ENCODE measurements around the gene CYP3A4. TPM values are rescaled to one million over a fixed set of nuclear protein-coding genes. Genes with fewer than 3 reads are reported as not detected.
"Not testable (repeated sequence)": the region's sequence is repeated elsewhere in the genome, so short reads cannot be mapped to it uniquely, and the experiment has no call there.

Gene CYP3A4
- not detected in 2 replicates for total RNA-seq

- intact Hi-C loops (cut with micrococcal nuclease), result no loop called here
Measured at GRCh38 chr7:99784007-99784406, at the start of gene CYP3A4. CYP3A4 (minus strand) TSS chr7:99784184; CDS start chr7:99784081, 103 bp downstream.

GRCh38 chr7:99833289-99833877 lies 49.4 kb upstream of the CYP3A4 start:
- intact Hi-C loops (cut with micrococcal nuclease), result no loop called here

- intact Hi-C loops (cut with micrococcal nuclease), result no loop called here
Measured at GRCh38 chr7:99831595-99831994, 47.6 kb upstream of the CYP3A4 start.

- intact Hi-C loops (cut with micrococcal nuclease), result no loop called here
Measured at GRCh38 chr7:99829524-99830160, 45.7 kb upstream of the CYP3A4 start.

GRCh38 chr7:99828811-99829210 lies 44.8 kb upstream of the CYP3A4 start:
- intact Hi-C loops (cut with micrococcal nuclease), result no loop called here

GRCh38 chr7:99827040-99827778 lies 43.2 kb upstream of the CYP3A4 start:
- intact Hi-C loops (cut with micrococcal nuclease), result no loop called here

GRCh38 chr7:99825873-99826272 lies 41.9 kb upstream of the CYP3A4 start:
- intact Hi-C loops (cut with micrococcal nuclease), result no loop called here

GRCh38 chr7:99825452-99825851 lies 41.5 kb upstream of the CYP3A4 start:
- intact Hi-C loops (cut with micrococcal nuclease), result no loop called here

- intact Hi-C loops (cut with micrococcal nuclease), result no loop called here
Measured at GRCh38 chr7:99824091-99824490, 40.1 kb upstream of the CYP3A4 start.

- intact Hi-C loops (cut with micrococcal nuclease), result no loop called here
Measured at GRCh38 chr7:99822731-99823718, 39.0 kb upstream of the CYP3A4 start.

GRCh38 chr7:99820408-99821027 lies 36.5 kb upstream of the CYP3A4 start:
- intact Hi-C loops (cut with micrococcal nuclease), result no loop called here

GRCh38 chr7:99808766-99809165 lies 24.8 kb upstream of the CYP3A4 start:
- intact Hi-C loops (cut with micrococcal nuclease), result no loop called here

GRCh38 chr7:99806839-99807478 lies 23.0 kb upstream of the CYP3A4 start:
- intact Hi-C loops (cut with micrococcal nuclease), result no loop called here

GRCh38 chr7:99805641-99806040 lies 21.7 kb upstream of the CYP3A4 start:
- intact Hi-C loops (cut with micrococcal nuclease), result no loop called here

GRCh38 chr7:99803118-99803517 lies 19.1 kb upstream of the CYP3A4 start:
- intact Hi-C loops (cut with micrococcal nuclease), result not testable (repeated sequence)

- intact Hi-C loops (cut with micrococcal nuclease), result not testable (repeated sequence)
Measured at GRCh38 chr7:99801407-99801806, 17.4 kb upstream of the CYP3A4 start.

- intact Hi-C loops (cut with micrococcal nuclease), result no loop called here
Measured at GRCh38 chr7:99798972-99799371, 15.0 kb upstream of the CYP3A4 start.

- intact Hi-C loops (cut with micrococcal nuclease), result not testable (repeated sequence)
Measured at GRCh38 chr7:99795864-99796263, 11.9 kb upstream of the CYP3A4 start.

GRCh38 chr7:99794585-99795502 lies 10.9 kb upstream of the CYP3A4 start:
- intact Hi-C loops (cut with micrococcal nuclease), result no loop called here
